Measurements from ENCODE around the gene CACNA1C. TPM values are rescaled to one million over a fixed set of nuclear protein-coding genes. Genes with fewer than 3 reads are reported as not detected.

The CACNA1C gene
- total RNA-seq, 1 experiment from 2014 or later: 1.1 TPM

DNA sequence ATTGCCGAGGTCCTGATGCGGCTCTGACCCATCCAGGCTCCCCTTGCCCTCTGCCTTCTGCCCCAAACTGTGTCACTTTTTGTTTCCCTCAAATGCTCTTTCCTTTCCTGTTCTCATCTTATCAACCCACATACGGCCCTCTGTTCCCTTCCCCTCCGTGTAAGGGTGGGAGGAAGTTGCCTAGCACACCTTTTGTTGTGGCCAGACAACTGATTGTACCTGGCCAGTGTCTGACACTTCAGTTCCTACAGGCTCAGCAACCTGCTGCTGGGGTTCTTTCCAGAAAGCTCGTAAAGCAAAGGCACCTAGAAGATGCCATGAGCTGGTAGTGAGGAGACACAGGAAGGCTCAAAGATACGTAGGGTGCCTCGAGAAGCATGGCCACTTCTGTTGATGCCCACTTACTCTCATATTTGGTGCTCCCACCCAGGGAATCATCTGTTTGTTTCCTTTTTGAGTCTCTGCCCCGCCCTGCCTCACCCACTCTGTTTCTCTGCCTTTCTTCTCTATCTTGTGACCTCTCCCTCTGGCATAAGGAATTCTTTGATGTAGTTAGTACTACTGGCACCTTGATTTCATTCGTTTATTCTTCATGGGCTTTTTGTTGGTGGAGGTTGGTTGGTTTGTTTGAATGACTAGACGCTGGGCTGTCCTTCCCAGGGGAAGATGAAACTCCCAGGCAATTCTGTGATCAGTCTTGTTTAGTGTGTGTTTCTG is 589.5 kb downstream of the CACNA1C start:
- Histone ChIP-seq H3K4me1 (ENCODE audit: insufficient read depth, low read length) (peaks cover 5% of the 10 kb centered on the region; the same call in 1 of the 2 replicates), H3K27me3 (ENCODE audit: insufficient read depth, low read length) (no peaks in the 10 kb centered on the region), H3K79me2 (ENCODE audit: insufficient read depth, low read length) (no peaks in the 10 kb centered on the region), H3T11ph (ENCODE audit: low read length) (no peak overlapping the region), H2BK120ac (ENCODE audit: low read depth, low read length, poor library complexity, severe bottlenecking) (no peak overlapping the region), H4K91ac (ENCODE audit: insufficient read length, low read depth, low read length) (no peak overlapping the region), H2BK15ac (ENCODE audit: low read depth, low read length) (no peak overlapping the region), H3K56ac (ENCODE audit: insufficient read length, low read depth, low read length) (no peak overlapping the region), H3K4ac (ENCODE audit: low read depth, low read length) (no peak overlapping the region), H3K27ac (ENCODE audit: insufficient read length, low read depth, low read length) (no peak overlapping the region), H3K23ac (ENCODE audit: insufficient read length, low read depth, low read length) (no peak overlapping the region), H3K18ac (ENCODE audit: insufficient read length, low read depth, low read length) (no peak overlapping the region), H3K23me2 (ENCODE audit: insufficient read length, low read depth, low read length, poor library complexity, severe bottlenecking) (no peaks in the 10 kb centered on the region), H4K20me1 (ENCODE audit: control insufficient read depth, insufficient read depth, insufficient read length) (no peaks in the 10 kb centered on the region), H3K9me3 (ENCODE audit: control insufficient read depth, low read depth, low read length) (no peaks in the 10 kb centered on the region), H2AK5ac (ENCODE audit: insufficient read length, low read length) (no peak overlapping the region), H2BK12ac (ENCODE audit: insufficient read length, low read depth, low read length) (no peak overlapping the region), H4K8ac (replicated peaks; ENCODE audit: insufficient read length, low read depth, low read length) (no peak overlapping the region), H3K14ac (ENCODE audit: insufficient read depth, low read length) (no peak overlapping the region), H4K5ac (ENCODE audit: insufficient read length, low read depth, low read length) (no peak overlapping the region), H3K9ac (ENCODE audit: extremely low read depth, insufficient read length, low read length) (no peak overlapping the region), H3K4me2 (ENCODE audit: insufficient read depth, insufficient read length, low read length) (no peak overlapping the region), H3K79me1 (ENCODE audit: insufficient read depth, low read depth, low read length, poor library complexity, severe bottlenecking) (no peaks in the 10 kb centered on the region), H2AFZ (ENCODE audit: low read length) (no peak overlapping the region), H2BK5ac (ENCODE audit: insufficient read length, low read length) (no peak overlapping the region), H2BK20ac (ENCODE audit: low read depth, low read length, poor library complexity, severe bottlenecking) (no peak overlapping the region)
- H3K4me1 Mint-ChIP-seq: peaks cover 40 to 41% of the 10 kb centered on the region in 2 experiments
- no peak overlapping the region for H3K4me3 Mint-ChIP-seq
- no peaks in the 10 kb centered on the region for H3K36me3 Mint-ChIP-seq (ENCODE audit: insufficient read depth in 1 of 3, low read depth in 3 of 3)
- H3K27me3 Mint-ChIP-seq (ENCODE audit: low read depth): peaks cover 7% of the 10 kb centered on the region
- H3K9me3 Mint-ChIP-seq: no peaks in the 10 kb centered on the region
- no peak for DNase-seq
- no CpG with 5 or more reads among the region's 10 CpGs for WGBS (ENCODE audit: extremely low coverage, insufficient read length, low lambda C conversion rate)
- TF ChIP-seq CTCF (conservative IDR thresholded peaks at IDR 0.05): no peak
- H3K27ac Mint-ChIP-seq: no peak overlapping the region

All from H9 (cell line).